B cell (primary cell): ENCODE measurements around the gene HES4.
"Not testable (repeated sequence)": the region's sequence is repeated elsewhere in the genome, so short reads cannot be mapped to it uniquely, and the experiment has no call there.

Source experiments
- CTCF ChIP-seq: fragments of 200-600 bp; IDR thresholded peaks from one replicate; pipeline ENCODE4 v1.8.0; 2022; ENCODE audit warnings: antibody characterized with exemption, mild to moderate bottlenecking
- EZH2 ChIP-seq: IDR thresholded peaks from 2 replicates; pipeline ENCODE4 v1.6.1; 2012; ENCODE audit warnings: borderline replicate concordance, low read depth, mild to moderate bottlenecking, moderate library complexity, low read length; ENCODE audit not compliant: insufficient read depth, poor library complexity, severe bottlenecking

- TF ChIP-seq EZH2, CTCF: not testable (repeated sequence)
These were observed 31.2 kb upstream of the HES4 start for GRCh38 chr1:1030867-1031658.
